NCI-H146 (cell line): ENCODE results near the gene CELA3A.
"Not testable (repeated sequence)": the region's sequence is repeated elsewhere in the genome, so short reads cannot be mapped to it uniquely, and the experiment has no call there.

Experiments used
- DNase-seq: peaks from one replicate; lab custom pipeline; 2025; lab: John Stamatoyannopoulos, UW

CELA3A gene

GRCh38 chr1:21982122-21982521, 19.3 kb upstream of the CELA3A start:
- DNase-seq = not testable (repeated sequence)

- not testable (repeated sequence) for DNase-seq
Measured at GRCh38 chr1:21983539-21983938, 17.9 kb upstream of the CELA3A start.

GRCh38 chr1:21985893-21986292, 15.6 kb upstream of the CELA3A start:
- not testable (repeated sequence) for DNase-seq

GRCh38 chr1:21986386-21986785, 15.1 kb upstream of the CELA3A start:
- DNase-seq = not testable (repeated sequence)

- not testable (repeated sequence) for DNase-seq
Measured at GRCh38 chr1:21989672-21990393, 11.6 kb upstream of the CELA3A start.

GRCh38 chr1:21992186-21992585, 9.3 kb upstream of the CELA3A start:
- not testable (repeated sequence) for DNase-seq

GRCh38 chr1:21994716-21995115, 6.7 kb upstream of the CELA3A start:
- not testable (repeated sequence) for DNase-seq

- DNase-seq = not testable (repeated sequence)
Measured at GRCh38 chr1:21996663-21996970, 4.8 kb upstream of the CELA3A start.

- not testable (repeated sequence) for DNase-seq
Measured at GRCh38 chr1:21997891-21998623, 3.4 kb upstream of the CELA3A start.

GRCh38 chr1:21998624-21999294, 2.7 kb upstream of the CELA3A start:
- not testable (repeated sequence) for DNase-seq

GRCh38 chr1:21999645-22000044, 1.8 kb upstream of the CELA3A start:
- DNase-seq = peak; percentile 67

- not testable (repeated sequence) for DNase-seq
Measured at GRCh38 chr1:22002461-22002860, 1.0 kb downstream of the CELA3A start.

GRCh38 chr1:22002875-22003274, 1.4 kb downstream of the CELA3A start:
- not testable (repeated sequence) for DNase-seq

GRCh38 chr1:22003959-22004358, 2.5 kb downstream of the CELA3A start:
- not testable (repeated sequence) for DNase-seq

GRCh38 chr1:22005261-22006149, 4.0 kb downstream of the CELA3A start:
- peak; percentile 20 for DNase-seq

- DNase-seq = not testable (repeated sequence)
Measured at GRCh38 chr1:22006736-22007135, 5.3 kb downstream of the CELA3A start.

- DNase-seq = not testable (repeated sequence)
Measured at GRCh38 chr1:22007262-22007661, 5.8 kb downstream of the CELA3A start.

GRCh38 chr1:22009566-22009965, 8.1 kb downstream of the CELA3A start:
- DNase-seq = not testable (repeated sequence)

- DNase-seq = not testable (repeated sequence)
Measured at GRCh38 chr1:22012752-22013151, 11.3 kb downstream of the CELA3A start.

- not testable (repeated sequence) for DNase-seq
Measured at GRCh38 chr1:22014575-22015206, 13.2 kb downstream of the CELA3A start.
